WTC11 (cell line): ENCODE data around the gene PSMD6. TPM values are rescaled to one million over a fixed set of nuclear protein-coding genes. Genes with fewer than 3 reads are reported as not detected.

Source experiments
- ATAC-seq: fragments of 200-7000 bp; cut with Tn5 transposase; 2 replicates; pipeline ENCODE4 v1.10.0; 2021; ENCODE audit warnings: mild to moderate bottlenecking, moderate library complexity
- CTCF ChIA-PET: fragments of 300-600 bp; sonication (Branson Sonifier 250); formaldehyde crosslinking; loops from one replicate; lab custom pipeline; 2021; ENCODE audit warnings: antibody characterized with exemption; lab: Charles Lee
- POLR2A ChIA-PET: fragments of 350-600 bp; sonication (Branson Sonifier 250); formaldehyde crosslinking; loops from one replicate; lab custom pipeline; 2021; ENCODE audit warnings: antibody characterized with exemption; lab: Charles Lee
- DNase-seq: peaks from one replicate; pipeline ENCODE4 v3.0.0; 2021; ENCODE audit warnings: low spot score
- H3K27ac Mint-ChIP-seq: 2 replicates; pipeline ENCODE4 v1.8.0; 2021; ENCODE audit warnings: mixed read lengths
- H3K27me3 Mint-ChIP-seq: 2 replicates; pipeline ENCODE4 v1.8.0; 2021; ENCODE audit warnings: low read depth, mild to moderate bottlenecking, moderate library complexity, mixed read lengths
- H3K36me3 Mint-ChIP-seq: 2 replicates; pipeline ENCODE4 v1.8.0; 2021; ENCODE audit warnings: mixed read lengths
- H3K4me1 Mint-ChIP-seq: 2 replicates; pipeline ENCODE4 v1.8.0; 2022; ENCODE audit warnings: mixed read lengths
- H3K4me3 Mint-ChIP-seq: 2 replicates; pipeline ENCODE4 v1.8.0; 2021; ENCODE audit warnings: mild to moderate bottlenecking, moderate library complexity, mixed read lengths
- H3K9me3 Mint-ChIP-seq: 2 replicates; pipeline ENCODE4 v1.8.0; 2021; ENCODE audit warnings: mixed read lengths
- E2F5 ChIP-seq: sonication (generic); formaldehyde crosslinking; IDR thresholded peaks from 2 replicates; pipeline ENCODE4 v1.8.1; 2022; ENCODE audit warnings: mild to moderate bottlenecking, moderate library complexity, missing genetic modification reagents
- GABPB1 ChIP-seq: sonication (generic); formaldehyde crosslinking; IDR thresholded peaks from 2 replicates; pipeline ENCODE4 v1.8.1; 2023; ENCODE audit warnings: mild to moderate bottlenecking, missing genetic modification reagents
- GRHL2 ChIP-seq: fragments of 250-450 bp; sonication (Bioruptor Pico); IDR thresholded peaks from 2 replicates; pipeline ENCODE4 v1.8.0; 2022; ENCODE audit warnings: mild to moderate bottlenecking, moderate library complexity; ENCODE audit not compliant: insufficient replicate concordance, severe bottlenecking
- JAZF1 ChIP-seq: fragments of 250-450 bp; sonication (Bioruptor Pico); IDR thresholded peaks from 2 replicates; pipeline ENCODE4 v1.9.0; 2021; ENCODE audit warnings: moderate library complexity, mild to moderate bottlenecking, inconsistent platforms
- MYBL2 ChIP-seq: sonication (generic); formaldehyde crosslinking; IDR thresholded peaks from 2 replicates; pipeline ENCODE4 v1.8.1; 2023; ENCODE audit warnings: mild to moderate bottlenecking, moderate library complexity, missing genetic modification reagents
- RORB ChIP-seq: fragments of 250-450 bp; sonication (Bioruptor Pico); IDR thresholded peaks from 2 replicates; pipeline ENCODE4 v1.9.0; 2021; ENCODE audit warnings: mild to moderate bottlenecking
- TCF7 ChIP-seq: sonication (generic); formaldehyde crosslinking; IDR thresholded peaks from 2 replicates; pipeline ENCODE4 v1.8.0; 2022; ENCODE audit warnings: mild to moderate bottlenecking, low read depth, missing genetic modification reagents, moderate library complexity
- TEAD1 ChIP-seq: sonication (generic); formaldehyde crosslinking; IDR thresholded peaks from 2 replicates; pipeline ENCODE4 v1.8.0; 2022; ENCODE audit warnings: mild to moderate bottlenecking, missing genetic modification reagents
- USF2 ChIP-seq: sonication (generic); formaldehyde crosslinking; IDR thresholded peaks from 2 replicates; pipeline ENCODE4 v1.8.1; 2023; ENCODE audit warnings: mild to moderate bottlenecking, missing genetic modification reagents, moderate library complexity
- ZNF138 ChIP-seq: sonication (generic); formaldehyde crosslinking; conservative IDR thresholded peaks from 2 replicates; pipeline ENCODE4 v1.8.1; 2022; ENCODE audit warnings: mild to moderate bottlenecking, moderate library complexity, missing genetic modification reagents
- ZNF219 ChIP-seq: sonication (generic); formaldehyde crosslinking; IDR thresholded peaks from 2 replicates; pipeline ENCODE4 v1.8.0; 2023; ENCODE audit warnings: missing genetic modification reagents, mild to moderate bottlenecking, borderline replicate concordance
- ZNF425 ChIP-seq: fragments of 250-450 bp; sonication (Bioruptor Pico); conservative IDR thresholded peaks from 2 replicates; pipeline ENCODE4 v1.9.0; 2021; ENCODE audit warnings: mild to moderate bottlenecking
- total RNA-seq: library from RNA; stranded (reverse); gene quantifications from 3 replicates; pipeline ENCODE4 v1.2.3, GENCODE V29; 2021
- TF ChIP-seq, protein P1 (sequence below): sonication (generic); formaldehyde crosslinking; IDR thresholded peaks from 2 replicates; pipeline ENCODE4 v1.8.1; 2023; ENCODE audit warnings: mild to moderate bottlenecking, missing genetic modification reagents
- TF ChIP-seq, protein P2 (sequence below): sonication (generic); formaldehyde crosslinking; IDR thresholded peaks from 2 replicates; pipeline ENCODE4 v1.8.0; 2022; ENCODE audit warnings: mild to moderate bottlenecking, missing genetic modification reagents
- TF ChIP-seq, protein P3 (sequence below): fragments of 250-450 bp; sonication (Bioruptor Pico); IDR thresholded peaks from 2 replicates; pipeline ENCODE4 v1.9.0; 2021; ENCODE audit warnings: mild to moderate bottlenecking, borderline replicate concordance
- TF ChIP-seq, protein P4 (sequence below): sonication (generic); formaldehyde crosslinking; IDR thresholded peaks from 2 replicates; pipeline ENCODE4 v1.8.0; 2022; ENCODE audit warnings: mild to moderate bottlenecking, missing genetic modification reagents

The PSMD6 gene
- total RNA-seq, 1 experiment from 2014 or later = 105 TPM

DNA sequence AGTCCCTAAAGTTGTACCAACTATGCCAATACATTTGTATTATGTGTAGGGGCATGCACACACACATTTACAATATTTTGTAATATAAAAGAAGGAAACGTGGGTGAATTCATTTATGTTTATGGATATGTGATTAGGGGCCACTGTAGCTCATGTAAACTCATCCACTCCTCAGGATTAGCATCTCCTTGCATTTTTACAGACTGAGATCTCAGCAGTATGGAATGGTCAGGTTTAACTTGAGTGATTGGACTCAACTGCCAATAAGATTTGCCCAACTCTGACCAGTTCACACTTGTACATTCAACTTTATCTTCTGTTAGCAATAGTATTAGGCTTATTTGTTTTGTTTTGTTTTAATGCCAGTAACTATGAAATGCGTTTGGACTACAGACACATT is 36.5 kb downstream of the PSMD6 start:
- ATAC-seq = no peak

DNA sequence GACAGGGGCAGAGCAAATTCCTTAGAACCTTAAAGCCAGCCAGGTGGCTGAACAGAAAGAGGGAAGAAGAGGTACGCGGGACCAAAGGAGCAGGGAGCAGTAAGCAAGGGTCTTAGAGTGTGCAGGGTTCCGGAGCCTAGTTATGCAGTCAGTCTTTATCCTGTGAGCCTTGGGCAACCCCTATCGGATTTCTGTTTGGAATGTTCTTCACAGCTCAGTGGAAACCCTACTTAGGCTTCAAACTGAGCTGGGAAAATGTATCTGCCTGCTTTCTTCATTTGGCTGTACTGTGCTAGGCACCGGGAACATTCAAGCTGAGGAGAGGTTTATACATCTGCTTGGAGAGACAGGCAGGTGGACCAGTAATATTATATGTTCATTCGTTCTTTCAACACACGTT is 37.1 kb downstream of the PSMD6 start:
- Mint-ChIP-seq H3K9me3 (no peaks in the 10 kb centered on the region), H3K27ac (no peak overlapping the region), H3K4me3 (no peak overlapping the region), H3K4me1 (no peaks in the 10 kb centered on the region), H3K27me3 (no peaks in the 10 kb centered on the region), H3K36me3 (peaks cover 30% of the 10 kb centered on the region)
- CTCF ChIA-PET = no interaction called here
- ATAC-seq (no peak), DNase-seq (no peak)
- POLR2A ChIA-PET = no interaction called here
- TF ChIP-seq TCF7 = no peak
- no peak for TF ChIP-seq USF2 (CRISPR knock-in tag)
- TF ChIP-seq ZNF219 (CRISPR knock-in tag) = no peak
- TF ChIP-seq TEAD1 (CRISPR knock-in tag) = no peak
- TF ChIP-seq, protein P1, sequence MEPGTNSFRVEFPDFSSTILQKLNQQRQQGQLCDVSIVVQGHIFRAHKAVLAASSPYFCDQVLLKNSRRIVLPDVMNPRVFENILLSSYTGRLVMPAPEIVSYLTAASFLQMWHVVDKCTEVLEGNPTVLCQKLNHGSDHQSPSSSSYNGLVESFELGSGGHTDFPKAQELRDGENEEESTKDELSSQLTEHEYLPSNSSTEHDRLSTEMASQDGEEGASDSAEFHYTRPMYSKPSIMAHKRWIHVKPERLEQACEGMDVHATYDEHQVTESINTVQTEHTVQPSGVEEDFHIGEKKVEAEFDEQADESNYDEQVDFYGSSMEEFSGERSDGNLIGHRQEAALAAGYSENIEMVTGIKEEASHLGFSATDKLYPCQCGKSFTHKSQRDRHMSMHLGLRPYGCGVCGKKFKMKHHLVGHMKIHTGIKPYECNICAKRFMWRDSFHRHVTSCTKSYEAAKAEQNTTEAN = no peak
- TF ChIP-seq ZNF138 = no peak
- no peak for TF ChIP-seq GABPB1 (CRISPR knock-in tag)
- no peak for TF ChIP-seq E2F5 (CRISPR knock-in tag)
- no peak for TF ChIP-seq MYBL2 (CRISPR knock-in tag)

More for the DNA sequence above, 36.5 kb downstream of the PSMD6 start:
- peaks cover 33% of the 10 kb centered on the region for H3K36me3 Mint-ChIP-seq
- ChIA-PET CTCF (no interaction called here), POLR2A (no interaction called here)
- no peak for DNase-seq
- H3K4me1 Mint-ChIP-seq = no peaks in the 10 kb centered on the region
- no peaks in the 10 kb centered on the region for H3K27me3 Mint-ChIP-seq
- no peak overlapping the region for H3K4me3 Mint-ChIP-seq
- H3K27ac Mint-ChIP-seq = no peak overlapping the region
- H3K9me3 Mint-ChIP-seq = no peaks in the 10 kb centered on the region
- no peak for TF ChIP-seq GRHL2
- TF ChIP-seq JAZF1 (CRISPR knock-in tag) = no peak
- TF ChIP-seq, protein P2, sequence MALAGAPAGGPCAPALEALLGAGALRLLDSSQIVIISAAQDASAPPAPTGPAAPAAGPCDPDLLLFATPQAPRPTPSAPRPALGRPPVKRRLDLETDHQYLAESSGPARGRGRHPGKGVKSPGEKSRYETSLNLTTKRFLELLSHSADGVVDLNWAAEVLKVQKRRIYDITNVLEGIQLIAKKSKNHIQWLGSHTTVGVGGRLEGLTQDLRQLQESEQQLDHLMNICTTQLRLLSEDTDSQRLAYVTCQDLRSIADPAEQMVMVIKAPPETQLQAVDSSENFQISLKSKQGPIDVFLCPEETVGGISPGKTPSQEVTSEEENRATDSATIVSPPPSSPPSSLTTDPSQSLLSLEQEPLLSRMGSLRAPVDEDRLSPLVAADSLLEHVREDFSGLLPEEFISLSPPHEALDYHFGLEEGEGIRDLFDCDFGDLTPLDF = no peak
- TF ChIP-seq ZNF425 (CRISPR knock-in tag) = no peak
- no peak for TF ChIP-seq ZNF219 (CRISPR knock-in tag)
- TF ChIP-seq, protein P3, sequence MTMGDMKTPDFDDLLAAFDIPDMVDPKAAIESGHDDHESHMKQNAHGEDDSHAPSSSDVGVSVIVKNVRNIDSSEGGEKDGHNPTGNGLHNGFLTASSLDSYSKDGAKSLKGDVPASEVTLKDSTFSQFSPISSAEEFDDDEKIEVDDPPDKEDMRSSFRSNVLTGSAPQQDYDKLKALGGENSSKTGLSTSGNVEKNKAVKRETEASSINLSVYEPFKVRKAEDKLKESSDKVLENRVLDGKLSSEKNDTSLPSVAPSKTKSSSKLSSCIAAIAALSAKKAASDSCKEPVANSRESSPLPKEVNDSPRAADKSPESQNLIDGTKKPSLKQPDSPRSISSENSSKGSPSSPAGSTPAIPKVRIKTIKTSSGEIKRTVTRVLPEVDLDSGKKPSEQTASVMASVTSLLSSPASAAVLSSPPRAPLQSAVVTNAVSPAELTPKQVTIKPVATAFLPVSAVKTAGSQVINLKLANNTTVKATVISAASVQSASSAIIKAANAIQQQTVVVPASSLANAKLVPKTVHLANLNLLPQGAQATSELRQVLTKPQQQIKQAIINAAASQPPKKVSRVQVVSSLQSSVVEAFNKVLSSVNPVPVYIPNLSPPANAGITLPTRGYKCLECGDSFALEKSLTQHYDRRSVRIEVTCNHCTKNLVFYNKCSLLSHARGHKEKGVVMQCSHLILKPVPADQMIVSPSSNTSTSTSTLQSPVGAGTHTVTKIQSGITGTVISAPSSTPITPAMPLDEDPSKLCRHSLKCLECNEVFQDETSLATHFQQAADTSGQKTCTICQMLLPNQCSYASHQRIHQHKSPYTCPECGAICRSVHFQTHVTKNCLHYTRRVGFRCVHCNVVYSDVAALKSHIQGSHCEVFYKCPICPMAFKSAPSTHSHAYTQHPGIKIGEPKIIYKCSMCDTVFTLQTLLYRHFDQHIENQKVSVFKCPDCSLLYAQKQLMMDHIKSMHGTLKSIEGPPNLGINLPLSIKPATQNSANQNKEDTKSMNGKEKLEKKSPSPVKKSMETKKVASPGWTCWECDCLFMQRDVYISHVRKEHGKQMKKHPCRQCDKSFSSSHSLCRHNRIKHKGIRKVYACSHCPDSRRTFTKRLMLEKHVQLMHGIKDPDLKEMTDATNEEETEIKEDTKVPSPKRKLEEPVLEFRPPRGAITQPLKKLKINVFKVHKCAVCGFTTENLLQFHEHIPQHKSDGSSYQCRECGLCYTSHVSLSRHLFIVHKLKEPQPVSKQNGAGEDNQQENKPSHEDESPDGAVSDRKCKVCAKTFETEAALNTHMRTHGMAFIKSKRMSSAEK (CRISPR knock-in tag) = no peak
- TF ChIP-seq RORB (CRISPR knock-in tag) = no peak
- TF ChIP-seq, protein P4, sequence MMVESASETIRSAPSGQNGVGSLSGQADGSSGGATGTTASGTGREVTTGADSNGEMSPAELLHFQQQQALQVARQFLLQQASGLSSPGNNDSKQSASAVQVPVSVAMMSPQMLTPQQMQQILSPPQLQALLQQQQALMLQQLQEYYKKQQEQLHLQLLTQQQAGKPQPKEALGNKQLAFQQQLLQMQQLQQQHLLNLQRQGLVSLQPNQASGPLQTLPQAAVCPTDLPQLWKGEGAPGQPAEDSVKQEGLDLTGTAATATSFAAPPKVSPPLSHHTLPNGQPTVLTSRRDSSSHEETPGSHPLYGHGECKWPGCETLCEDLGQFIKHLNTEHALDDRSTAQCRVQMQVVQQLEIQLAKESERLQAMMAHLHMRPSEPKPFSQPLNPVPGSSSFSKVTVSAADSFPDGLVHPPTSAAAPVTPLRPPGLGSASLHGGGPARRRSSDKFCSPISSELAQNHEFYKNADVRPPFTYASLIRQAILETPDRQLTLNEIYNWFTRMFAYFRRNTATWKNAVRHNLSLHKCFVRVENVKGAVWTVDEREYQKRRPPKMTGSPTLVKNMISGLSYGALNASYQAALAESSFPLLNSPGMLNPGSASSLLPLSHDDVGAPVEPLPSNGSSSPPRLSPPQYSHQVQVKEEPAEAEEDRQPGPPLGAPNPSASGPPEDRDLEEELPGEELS (CRISPR knock-in tag) = no peak
